ENCODE results near the gene HORMAD1.

HORMAD1 gene

GRCh38 chr1:150706091-150706490, 14.6 kb downstream of the HORMAD1 start:
- no peak for TF ChIP-seq CTCF (IDR thresholded peaks at IDR 0.05; ENCODE audit: poor library complexity, severe bottlenecking)
- no peaks in the 10 kb centered on the region for H3K27me3 ChIP-seq (ENCODE audit: insufficient read depth, poor library complexity, severe bottlenecking)
- H3K36me3 ChIP-seq (ENCODE audit: low read depth): no peaks in the 10 kb centered on the region
- no peak for DNase-seq (ENCODE audit: low spot score)
- no peak overlapping the region for H3K27ac ChIP-seq (ENCODE audit: poor library complexity, severe bottlenecking)
- H3K4me1 ChIP-seq (ENCODE audit: insufficient read depth, poor library complexity, severe bottlenecking): no peaks in the 10 kb centered on the region
- H3K4me3 ChIP-seq (ENCODE audit: severe bottlenecking): no peak overlapping the region
- H3K9me3 ChIP-seq (ENCODE audit: severe bottlenecking): no peaks in the 10 kb centered on the region
- no peak for ATAC-seq (ENCODE audit: low read depth)

- H3K4me3 ChIP-seq (ENCODE audit: severe bottlenecking): no peak overlapping the region
- DNase-seq (ENCODE audit: low spot score) (no peak), ATAC-seq (ENCODE audit: low read depth) (no peak)
- no peak overlapping the region for H3K27ac ChIP-seq (ENCODE audit: poor library complexity, severe bottlenecking)
- H3K36me3 ChIP-seq (ENCODE audit: low read depth): no peaks in the 10 kb centered on the region
- no peak for TF ChIP-seq CTCF (IDR thresholded peaks at IDR 0.05; ENCODE audit: poor library complexity, severe bottlenecking)
- H3K9me3 ChIP-seq (ENCODE audit: severe bottlenecking): no peaks in the 10 kb centered on the region
- no peaks in the 10 kb centered on the region for H3K27me3 ChIP-seq (ENCODE audit: insufficient read depth, poor library complexity, severe bottlenecking)
- H3K4me1 ChIP-seq (ENCODE audit: insufficient read depth, poor library complexity, severe bottlenecking): no peaks in the 10 kb centered on the region
These were observed 17.3 kb downstream of the HORMAD1 start for GRCh38 chr1:150703427-150703826.

- peaks cover 19% of the 10 kb centered on the region for H3K4me1 ChIP-seq (ENCODE audit: insufficient read depth, poor library complexity, severe bottlenecking)
- H3K27ac ChIP-seq (ENCODE audit: poor library complexity, severe bottlenecking): peak within 1 kb of the TSS; percentile 27
- peak; percentile 94 for DNase-seq (ENCODE audit: low spot score)
- no peaks in the 10 kb centered on the region for H3K9me3 ChIP-seq (ENCODE audit: severe bottlenecking)
- no peaks in the 10 kb centered on the region for H3K27me3 ChIP-seq (ENCODE audit: insufficient read depth, poor library complexity, severe bottlenecking)
- peak; percentile 99 for ATAC-seq (ENCODE audit: low read depth)
- H3K4me3 ChIP-seq (ENCODE audit: severe bottlenecking): peak within 1 kb of the TSS; percentile 72
- TF ChIP-seq CTCF (IDR thresholded peaks at IDR 0.05; ENCODE audit: poor library complexity, severe bottlenecking): no peak
- peaks cover 31% of the 10 kb centered on the region for H3K36me3 ChIP-seq (ENCODE audit: low read depth)
These were observed 23.4 kb downstream of the HORMAD1 start, which contains the start of gene GOLPH3L for GRCh38 chr1:150696995-150697927. Gene GOLPH3L (minus strand): TSS chr1:150697154. CDS start chr1:150694838, 2,316 bp downstream.

- Histone ChIP-seq H3K9me3 (ENCODE audit: severe bottlenecking) (no peaks in the 10 kb centered on the region), H3K4me1 (ENCODE audit: insufficient read depth, poor library complexity, severe bottlenecking) (peaks cover 19% of the 10 kb centered on the region), H3K27me3 (ENCODE audit: insufficient read depth, poor library complexity, severe bottlenecking) (no peaks in the 10 kb centered on the region), H3K36me3 (ENCODE audit: low read depth) (peaks cover 38% of the 10 kb centered on the region), H3K4me3 (ENCODE audit: severe bottlenecking) (peak overlapping the region; percentile 72), H3K27ac (ENCODE audit: poor library complexity, severe bottlenecking) (peak overlapping the region; percentile 27)
- ATAC-seq (ENCODE audit: low read depth): no peak; the same call in 2 of the 3 replicates
- no peak for TF ChIP-seq CTCF (IDR thresholded peaks at IDR 0.05; ENCODE audit: poor library complexity, severe bottlenecking)
- DNase-seq (ENCODE audit: low spot score): no peak
These were observed 24.1 kb downstream of the HORMAD1 start for GRCh38 chr1:150696590-150696989.

GRCh38 chr1:150696162-150696561, 24.5 kb downstream of the HORMAD1 start:
- Histone ChIP-seq H3K4me3 (ENCODE audit: severe bottlenecking) (peak overlapping the region; percentile 72), H3K27me3 (ENCODE audit: insufficient read depth, poor library complexity, severe bottlenecking) (no peaks in the 10 kb centered on the region), H3K36me3 (ENCODE audit: low read depth) (peaks cover 42% of the 10 kb centered on the region), H3K9me3 (ENCODE audit: severe bottlenecking) (no peaks in the 10 kb centered on the region), H3K4me1 (ENCODE audit: insufficient read depth, poor library complexity, severe bottlenecking) (peaks cover 19% of the 10 kb centered on the region), H3K27ac (ENCODE audit: poor library complexity, severe bottlenecking) (peak overlapping the region; percentile 27)
- DNase-seq (ENCODE audit: low spot score) (no peak), ATAC-seq (ENCODE audit: low read depth) (no peak)
- no peak for TF ChIP-seq CTCF (IDR thresholded peaks at IDR 0.05; ENCODE audit: poor library complexity, severe bottlenecking)

All from RWPE2 (cell line).